ENCODE data around the gene CTXN2. TPM values are rescaled to one million over a fixed set of nuclear protein-coding genes. Genes with fewer than 3 reads are reported as not detected.
A peak's percentile ranks its signal among the peaks of the same experiment; 100 is the strongest.

CTXN2 gene
- total and polyA plus RNA-seq, 9 of the 15 experiments (the other 6 are each of a cell fraction or from before 2014, with no cell fraction given): not detected

DNA sequence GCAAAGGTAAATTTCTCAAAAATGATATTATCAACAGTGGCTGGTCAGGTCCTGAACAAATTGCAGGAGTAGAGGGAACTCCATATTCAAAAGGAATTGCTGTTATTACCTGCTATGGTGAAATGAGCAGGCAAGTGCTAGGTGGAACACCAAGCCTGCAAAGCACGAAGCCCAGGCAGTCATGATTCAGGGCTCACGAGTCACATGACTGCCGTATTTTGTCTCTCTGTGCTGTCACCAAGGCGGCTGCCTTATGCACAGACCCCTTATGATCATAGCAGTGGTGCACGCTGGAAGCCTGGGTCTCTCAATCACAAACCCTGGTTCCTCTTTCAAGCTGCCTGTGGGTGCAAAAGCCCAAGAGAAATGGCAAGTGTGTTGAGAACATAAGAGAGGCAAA is 39.0 kb downstream of the CTXN2 start:
- Histone ChIP-seq H3K79me2 (ENCODE audit: control insufficient read depth, insufficient read depth, low read length) (no peaks in the 10 kb centered on the region), H3K4me3 (no peak overlapping the region), H2AFZ (ENCODE audit: low read depth, low read length) (no peak overlapping the region), H3K27ac (ENCODE audit: extremely low read depth, low read depth, low read length) (no peak overlapping the region), H3K9me3 (replicated peaks; ENCODE audit: control insufficient read depth, insufficient read depth, low read depth, low read length) (no peaks in the 10 kb centered on the region), H3K27me3 (ENCODE audit: control insufficient read depth in 2 of 2, insufficient read depth in 2 of 2, low read length in 2 of 2) (no peaks in the 10 kb centered on the region), H4K20me1 (replicated peaks; ENCODE audit: control insufficient read depth, insufficient read depth, low read length) (no peaks in the 10 kb centered on the region), H3K4me1 (replicated peaks in 1 of 2; ENCODE audit: control insufficient read depth in 2 of 2, insufficient read depth in 2 of 2, low read length in 2 of 2) (no peaks in the 10 kb centered on the region), H3K9me1 (ENCODE audit: control insufficient read depth, insufficient read depth, low read length) (no peaks in the 10 kb centered on the region), H3K9ac (ENCODE audit: insufficient read depth in 1 of 2, low read depth in 2 of 2, low read length in 2 of 2) (no peak overlapping the region), H3K36me3 (ENCODE audit: control insufficient read depth, insufficient read depth, low read length) (no peaks in the 10 kb centered on the region), H3K4me2 (ENCODE audit: insufficient read depth, low read length) (no peak overlapping the region)
- ChIA-PET POLR2A (no interaction called here), CTCF (ENCODE audit: low intra/inter-chr PET ratio) (no interaction called here)
- DNase-seq (ENCODE audit: extremely low read depth in 1 of 4, low spot score in 3 of 4) (no peak), ATAC-seq (no peak), FAIRE-seq (no peak)
- in situ Hi-C loops (cut with MboI): no loop called here
- TF ChIP-seq, protein P1, sequence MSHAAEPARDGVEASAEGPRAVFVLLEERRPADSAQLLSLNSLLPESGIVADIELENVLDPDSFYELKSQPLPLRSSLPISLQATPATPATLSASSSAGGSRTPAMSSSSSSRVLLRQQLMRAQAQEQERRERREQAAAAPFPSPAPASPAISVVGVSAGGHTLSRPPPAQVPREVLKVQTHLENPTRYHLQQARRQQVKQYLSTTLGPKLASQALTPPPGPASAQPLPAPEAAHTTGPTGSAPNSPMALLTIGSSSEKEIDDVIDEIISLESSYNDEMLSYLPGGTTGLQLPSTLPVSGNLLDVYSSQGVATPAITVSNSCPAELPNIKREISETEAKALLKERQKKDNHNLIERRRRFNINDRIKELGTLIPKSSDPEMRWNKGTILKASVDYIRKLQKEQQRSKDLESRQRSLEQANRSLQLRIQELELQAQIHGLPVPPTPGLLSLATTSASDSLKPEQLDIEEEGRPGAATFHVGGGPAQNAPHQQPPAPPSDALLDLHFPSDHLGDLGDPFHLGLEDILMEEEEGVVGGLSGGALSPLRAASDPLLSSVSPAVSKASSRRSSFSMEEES (CRISPR knock-in tag; IDR thresholded peaks at IDR 0.05): peak; percentile 19; the same call in 1 of the 2 replicates
- TF ChIP-seq MAFK (IDR thresholded peaks at IDR 0.05; ENCODE audit: low read length): no peak
- 3% methylated on average over 5 of the region's 5 CpGs for WGBS (ENCODE audit: insufficient coverage, low coverage, missing lambda C conversion rate)
- BruUV-seq (replicated peaks): no TSS peak
- intact Hi-C loops (cut with micrococcal nuclease): no loop called here

DNA sequence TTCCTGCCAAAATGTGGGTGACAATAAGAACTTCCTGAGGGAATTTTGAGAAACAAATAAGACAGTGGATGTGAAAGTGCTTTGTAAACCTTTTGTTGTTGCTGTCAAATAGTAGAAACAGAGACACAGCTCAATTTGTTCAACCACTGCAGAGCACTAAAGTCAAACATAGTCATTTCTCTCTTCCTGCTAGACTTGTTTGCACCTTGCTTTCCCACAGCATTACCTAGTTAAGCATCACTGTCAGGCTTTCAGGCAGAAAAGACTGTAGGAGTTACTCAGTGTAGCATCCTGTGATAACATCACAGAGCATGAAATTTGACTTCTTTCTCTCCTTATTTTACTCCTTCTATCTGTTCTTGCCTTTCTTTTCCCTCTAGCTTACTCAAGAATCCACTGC is 41.8 kb downstream of the CTXN2 start:
- no peak for TF ChIP-seq U2AF1 (optimal IDR thresholded peaks at IDR 0.05; ENCODE audit: low read depth, low read length)
- TF ChIP-seq RBM25 (IDR thresholded peaks at IDR 0.05; ENCODE audit: low read depth, low read length, severe bottlenecking): no peak
- no peak for TF ChIP-seq ETV1 (tag; conservative IDR thresholded peaks at IDR 0.05; ENCODE audit: low read depth)
- TF ChIP-seq, protein P2, sequence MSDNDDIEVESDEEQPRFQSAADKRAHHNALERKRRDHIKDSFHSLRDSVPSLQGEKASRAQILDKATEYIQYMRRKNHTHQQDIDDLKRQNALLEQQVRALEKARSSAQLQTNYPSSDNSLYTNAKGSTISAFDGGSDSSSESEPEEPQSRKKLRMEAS (CRISPR knock-in tag; IDR thresholded peaks at IDR 0.05): no peak
- TF ChIP-seq, protein P3, sequence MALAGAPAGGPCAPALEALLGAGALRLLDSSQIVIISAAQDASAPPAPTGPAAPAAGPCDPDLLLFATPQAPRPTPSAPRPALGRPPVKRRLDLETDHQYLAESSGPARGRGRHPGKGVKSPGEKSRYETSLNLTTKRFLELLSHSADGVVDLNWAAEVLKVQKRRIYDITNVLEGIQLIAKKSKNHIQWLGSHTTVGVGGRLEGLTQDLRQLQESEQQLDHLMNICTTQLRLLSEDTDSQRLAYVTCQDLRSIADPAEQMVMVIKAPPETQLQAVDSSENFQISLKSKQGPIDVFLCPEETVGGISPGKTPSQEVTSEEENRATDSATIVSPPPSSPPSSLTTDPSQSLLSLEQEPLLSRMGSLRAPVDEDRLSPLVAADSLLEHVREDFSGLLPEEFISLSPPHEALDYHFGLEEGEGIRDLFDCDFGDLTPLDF (CRISPR knock-in tag; IDR thresholded peaks at IDR 0.05): no peak
- TF ChIP-seq CBFA2T3 (IDR thresholded peaks at IDR 0.05): no peak
- no peak for TF ChIP-seq POLR2G (IDR thresholded peaks at IDR 0.05; ENCODE audit: low read depth, low read length)
- TF ChIP-seq ZNF140 (CRISPR knock-in tag; IDR thresholded peaks at IDR 0.05): no peak
- H3K9me3 ChIP-seq (replicated peaks; ENCODE audit: control insufficient read depth, insufficient read depth, low read depth, low read length): no peaks in the 10 kb centered on the region
- no peak overlapping the region for H2AFZ ChIP-seq (ENCODE audit: low read depth, low read length)
- no peak for FAIRE-seq
- no TSS peak for BruUV-seq (replicated peaks)
- H3K4me3 ChIP-seq: no peak overlapping the region
- H4K20me1 ChIP-seq (replicated peaks; ENCODE audit: control insufficient read depth, insufficient read depth, low read length): no peaks in the 10 kb centered on the region
- intact Hi-C loops (cut with micrococcal nuclease) (no loop called here), in situ Hi-C loops (cut with MboI) (no loop called here)
- H3K4me2 ChIP-seq (ENCODE audit: insufficient read depth, low read length): no peak overlapping the region
- POLR2A ChIA-PET: interaction anchor here (1.4 kb wide), 1 partner anchor 20 kb away, joined by 3 read pairs; no protein-coding TSS in a partner anchor
- no peak for ATAC-seq
- CTCF ChIA-PET (ENCODE audit: low intra/inter-chr PET ratio): no interaction called here
- no peak for DNase-seq (ENCODE audit: extremely low read depth in 1 of 4, low spot score in 3 of 4)
- H3K79me2 ChIP-seq (ENCODE audit: control insufficient read depth, insufficient read depth, low read length): no peaks in the 10 kb centered on the region
- H3K9ac ChIP-seq (ENCODE audit: insufficient read depth in 1 of 2, low read depth in 2 of 2, low read length in 2 of 2): no peak overlapping the region
- H3K27ac ChIP-seq (ENCODE audit: extremely low read depth, low read depth, low read length): no peak overlapping the region
- H3K27me3 ChIP-seq (ENCODE audit: control insufficient read depth in 2 of 2, insufficient read depth in 2 of 2, low read length in 2 of 2): no peaks in the 10 kb centered on the region
- no peaks in the 10 kb centered on the region for H3K4me1 ChIP-seq (replicated peaks in 1 of 2; ENCODE audit: control insufficient read depth in 2 of 2, insufficient read depth in 2 of 2, low read length in 2 of 2)
- H3K9me1 ChIP-seq (ENCODE audit: control insufficient read depth, insufficient read depth, low read length): no peaks in the 10 kb centered on the region
- no peaks in the 10 kb centered on the region for H3K36me3 ChIP-seq (ENCODE audit: control insufficient read depth, insufficient read depth, low read length)

Data from K562 (cell line).